ENCODE measurements around the gene CFHR2. TPM values are rescaled to one million over a fixed set of nuclear protein-coding genes. Genes with fewer than 3 reads are reported as not detected.
"Not testable (repeated sequence)": the region's sequence is repeated elsewhere in the genome, so short reads cannot be mapped to it uniquely, and the experiment has no call there.

Gene CFHR2
- total RNA-seq, 1 experiment from 2014 or later, result not detected

DNA sequence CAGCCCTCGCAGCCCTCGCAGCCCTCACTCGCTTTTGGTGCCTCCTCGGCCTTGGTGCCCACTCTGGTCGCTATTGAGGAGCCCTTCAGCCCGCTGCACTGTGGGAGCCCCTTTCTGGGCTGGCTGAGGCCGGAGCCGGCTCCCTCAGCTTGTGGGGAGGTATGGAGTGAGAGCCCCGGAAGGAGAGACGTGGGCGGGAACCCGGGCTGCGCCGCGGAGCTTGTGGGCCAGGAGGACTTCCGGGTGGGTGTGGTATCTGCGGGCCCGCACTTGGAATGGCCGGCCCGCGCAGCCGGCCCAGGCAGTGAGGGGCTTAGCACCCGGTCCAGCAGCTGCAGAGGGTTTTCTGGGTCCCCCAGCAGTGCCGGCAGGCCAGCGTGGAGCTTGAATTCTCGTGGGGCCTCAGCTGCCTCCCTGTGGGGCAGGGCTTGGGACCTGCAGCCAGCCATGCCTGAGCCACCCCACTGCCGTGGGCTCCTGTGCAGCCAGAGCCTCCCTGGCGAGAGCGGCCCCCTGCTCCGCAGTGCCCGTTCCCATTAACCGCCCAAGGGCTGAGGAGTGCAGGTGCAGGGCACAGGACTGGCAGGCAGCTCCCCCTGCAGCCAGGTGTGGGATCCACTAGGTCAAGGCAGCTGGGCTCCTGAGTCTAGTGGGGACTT lies 9.9 kb upstream of the CFHR2 start:
- ChIA-PET POLR2A (no interaction called here), CTCF (interaction anchor here (1.2 kb wide), 1 partner anchor 210 kb away, joined by 4 read pairs; no protein-coding TSS in a partner anchor)
- no peaks in the 10 kb centered on the region for H3K4me1 Mint-ChIP-seq
- H3K36me3 Mint-ChIP-seq, result no peaks in the 10 kb centered on the region
- peaks cover 7% of the 10 kb centered on the region for H3K9me3 Mint-ChIP-seq
- H3K27me3 Mint-ChIP-seq (ENCODE audit: low read depth), result no peaks in the 10 kb centered on the region
- DNase-seq (ENCODE audit: low spot score) (peak; percentile 56), ATAC-seq (peak; percentile 94)
- TF ChIP-seq FOXK1 (CRISPR knock-in tag; IDR thresholded peaks at IDR 0.05) (no peak), ZNF263 (CRISPR knock-in tag; IDR thresholded peaks at IDR 0.05; ENCODE audit: low read depth) (no peak), RELA (CRISPR knock-in tag; IDR thresholded peaks at IDR 0.05; ENCODE audit: borderline replicate concordance) (no peak), ZNF121 (CRISPR knock-in tag; IDR thresholded peaks at IDR 0.05) (no peak), GABPB1 (CRISPR knock-in tag; IDR thresholded peaks at IDR 0.05) (no peak), CREB1 (CRISPR knock-in tag; IDR thresholded peaks at IDR 0.05) (no peak), SMAD3 (CRISPR knock-in tag; IDR thresholded peaks at IDR 0.05; ENCODE audit: borderline replicate concordance) (no peak), CREM (CRISPR knock-in tag; IDR thresholded peaks at IDR 0.05) (no peak), FOXP1 (CRISPR knock-in tag; IDR thresholded peaks at IDR 0.05; ENCODE audit: borderline replicate concordance) (no peak), TCF7 (CRISPR knock-in tag; IDR thresholded peaks at IDR 0.05; ENCODE audit: low read depth) (no peak)
- TF ChIP-seq, protein P1, sequence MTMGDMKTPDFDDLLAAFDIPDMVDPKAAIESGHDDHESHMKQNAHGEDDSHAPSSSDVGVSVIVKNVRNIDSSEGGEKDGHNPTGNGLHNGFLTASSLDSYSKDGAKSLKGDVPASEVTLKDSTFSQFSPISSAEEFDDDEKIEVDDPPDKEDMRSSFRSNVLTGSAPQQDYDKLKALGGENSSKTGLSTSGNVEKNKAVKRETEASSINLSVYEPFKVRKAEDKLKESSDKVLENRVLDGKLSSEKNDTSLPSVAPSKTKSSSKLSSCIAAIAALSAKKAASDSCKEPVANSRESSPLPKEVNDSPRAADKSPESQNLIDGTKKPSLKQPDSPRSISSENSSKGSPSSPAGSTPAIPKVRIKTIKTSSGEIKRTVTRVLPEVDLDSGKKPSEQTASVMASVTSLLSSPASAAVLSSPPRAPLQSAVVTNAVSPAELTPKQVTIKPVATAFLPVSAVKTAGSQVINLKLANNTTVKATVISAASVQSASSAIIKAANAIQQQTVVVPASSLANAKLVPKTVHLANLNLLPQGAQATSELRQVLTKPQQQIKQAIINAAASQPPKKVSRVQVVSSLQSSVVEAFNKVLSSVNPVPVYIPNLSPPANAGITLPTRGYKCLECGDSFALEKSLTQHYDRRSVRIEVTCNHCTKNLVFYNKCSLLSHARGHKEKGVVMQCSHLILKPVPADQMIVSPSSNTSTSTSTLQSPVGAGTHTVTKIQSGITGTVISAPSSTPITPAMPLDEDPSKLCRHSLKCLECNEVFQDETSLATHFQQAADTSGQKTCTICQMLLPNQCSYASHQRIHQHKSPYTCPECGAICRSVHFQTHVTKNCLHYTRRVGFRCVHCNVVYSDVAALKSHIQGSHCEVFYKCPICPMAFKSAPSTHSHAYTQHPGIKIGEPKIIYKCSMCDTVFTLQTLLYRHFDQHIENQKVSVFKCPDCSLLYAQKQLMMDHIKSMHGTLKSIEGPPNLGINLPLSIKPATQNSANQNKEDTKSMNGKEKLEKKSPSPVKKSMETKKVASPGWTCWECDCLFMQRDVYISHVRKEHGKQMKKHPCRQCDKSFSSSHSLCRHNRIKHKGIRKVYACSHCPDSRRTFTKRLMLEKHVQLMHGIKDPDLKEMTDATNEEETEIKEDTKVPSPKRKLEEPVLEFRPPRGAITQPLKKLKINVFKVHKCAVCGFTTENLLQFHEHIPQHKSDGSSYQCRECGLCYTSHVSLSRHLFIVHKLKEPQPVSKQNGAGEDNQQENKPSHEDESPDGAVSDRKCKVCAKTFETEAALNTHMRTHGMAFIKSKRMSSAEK (CRISPR knock-in tag; IDR thresholded peaks at IDR 0.05; ENCODE audit: borderline replicate concordance), result no peak
- TF ChIP-seq, protein P2, sequence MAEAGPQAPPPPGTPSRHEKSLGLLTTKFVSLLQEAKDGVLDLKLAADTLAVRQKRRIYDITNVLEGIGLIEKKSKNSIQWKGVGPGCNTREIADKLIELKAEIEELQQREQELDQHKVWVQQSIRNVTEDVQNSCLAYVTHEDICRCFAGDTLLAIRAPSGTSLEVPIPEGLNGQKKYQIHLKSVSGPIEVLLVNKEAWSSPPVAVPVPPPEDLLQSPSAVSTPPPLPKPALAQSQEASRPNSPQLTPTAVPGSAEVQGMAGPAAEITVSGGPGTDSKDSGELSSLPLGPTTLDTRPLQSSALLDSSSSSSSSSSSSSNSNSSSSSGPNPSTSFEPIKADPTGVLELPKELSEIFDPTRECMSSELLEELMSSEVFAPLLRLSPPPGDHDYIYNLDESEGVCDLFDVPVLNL (CRISPR knock-in tag; IDR thresholded peaks at IDR 0.05; ENCODE audit: borderline replicate concordance, low read depth), result no peak
- TF ChIP-seq, protein P3, sequence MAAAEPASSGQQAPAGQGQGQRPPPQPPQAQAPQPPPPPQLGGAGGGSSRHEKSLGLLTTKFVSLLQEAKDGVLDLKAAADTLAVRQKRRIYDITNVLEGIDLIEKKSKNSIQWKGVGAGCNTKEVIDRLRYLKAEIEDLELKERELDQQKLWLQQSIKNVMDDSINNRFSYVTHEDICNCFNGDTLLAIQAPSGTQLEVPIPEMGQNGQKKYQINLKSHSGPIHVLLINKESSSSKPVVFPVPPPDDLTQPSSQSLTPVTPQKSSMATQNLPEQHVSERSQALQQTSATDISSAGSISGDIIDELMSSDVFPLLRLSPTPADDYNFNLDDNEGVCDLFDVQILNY (CRISPR knock-in tag; IDR thresholded peaks at IDR 0.05), result no peak
- TF ChIP-seq, protein P4, sequence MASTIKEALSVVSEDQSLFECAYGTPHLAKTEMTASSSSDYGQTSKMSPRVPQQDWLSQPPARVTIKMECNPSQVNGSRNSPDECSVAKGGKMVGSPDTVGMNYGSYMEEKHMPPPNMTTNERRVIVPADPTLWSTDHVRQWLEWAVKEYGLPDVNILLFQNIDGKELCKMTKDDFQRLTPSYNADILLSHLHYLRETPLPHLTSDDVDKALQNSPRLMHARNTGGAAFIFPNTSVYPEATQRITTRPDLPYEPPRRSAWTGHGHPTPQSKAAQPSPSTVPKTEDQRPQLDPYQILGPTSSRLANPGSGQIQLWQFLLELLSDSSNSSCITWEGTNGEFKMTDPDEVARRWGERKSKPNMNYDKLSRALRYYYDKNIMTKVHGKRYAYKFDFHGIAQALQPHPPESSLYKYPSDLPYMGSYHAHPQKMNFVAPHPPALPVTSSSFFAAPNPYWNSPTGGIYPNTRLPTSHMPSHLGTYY (CRISPR knock-in tag; IDR thresholded peaks at IDR 0.05), result no peak
- TF ChIP-seq, protein P5, sequence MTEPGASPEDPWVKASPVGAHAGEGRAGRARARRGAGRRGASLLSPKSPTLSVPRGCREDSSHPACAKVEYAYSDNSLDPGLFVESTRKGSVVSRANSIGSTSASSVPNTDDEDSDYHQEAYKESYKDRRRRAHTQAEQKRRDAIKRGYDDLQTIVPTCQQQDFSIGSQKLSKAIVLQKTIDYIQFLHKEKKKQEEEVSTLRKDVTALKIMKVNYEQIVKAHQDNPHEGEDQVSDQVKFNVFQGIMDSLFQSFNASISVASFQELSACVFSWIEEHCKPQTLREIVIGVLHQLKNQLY (CRISPR knock-in tag; IDR thresholded peaks at IDR 0.05), result no peak
- TF ChIP-seq, protein P6, sequence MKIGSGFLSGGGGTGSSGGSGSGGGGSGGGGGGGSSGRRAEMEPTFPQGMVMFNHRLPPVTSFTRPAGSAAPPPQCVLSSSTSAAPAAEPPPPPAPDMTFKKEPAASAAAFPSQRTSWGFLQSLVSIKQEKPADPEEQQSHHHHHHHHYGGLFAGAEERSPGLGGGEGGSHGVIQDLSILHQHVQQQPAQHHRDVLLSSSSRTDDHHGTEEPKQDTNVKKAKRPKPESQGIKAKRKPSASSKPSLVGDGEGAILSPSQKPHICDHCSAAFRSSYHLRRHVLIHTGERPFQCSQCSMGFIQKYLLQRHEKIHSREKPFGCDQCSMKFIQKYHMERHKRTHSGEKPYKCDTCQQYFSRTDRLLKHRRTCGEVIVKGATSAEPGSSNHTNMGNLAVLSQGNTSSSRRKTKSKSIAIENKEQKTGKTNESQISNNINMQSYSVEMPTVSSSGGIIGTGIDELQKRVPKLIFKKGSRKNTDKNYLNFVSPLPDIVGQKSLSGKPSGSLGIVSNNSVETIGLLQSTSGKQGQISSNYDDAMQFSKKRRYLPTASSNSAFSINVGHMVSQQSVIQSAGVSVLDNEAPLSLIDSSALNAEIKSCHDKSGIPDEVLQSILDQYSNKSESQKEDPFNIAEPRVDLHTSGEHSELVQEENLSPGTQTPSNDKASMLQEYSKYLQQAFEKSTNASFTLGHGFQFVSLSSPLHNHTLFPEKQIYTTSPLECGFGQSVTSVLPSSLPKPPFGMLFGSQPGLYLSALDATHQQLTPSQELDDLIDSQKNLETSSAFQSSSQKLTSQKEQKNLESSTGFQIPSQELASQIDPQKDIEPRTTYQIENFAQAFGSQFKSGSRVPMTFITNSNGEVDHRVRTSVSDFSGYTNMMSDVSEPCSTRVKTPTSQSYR (CRISPR knock-in tag; IDR thresholded peaks at IDR 0.05), result no peak
- TF ChIP-seq, protein P7, sequence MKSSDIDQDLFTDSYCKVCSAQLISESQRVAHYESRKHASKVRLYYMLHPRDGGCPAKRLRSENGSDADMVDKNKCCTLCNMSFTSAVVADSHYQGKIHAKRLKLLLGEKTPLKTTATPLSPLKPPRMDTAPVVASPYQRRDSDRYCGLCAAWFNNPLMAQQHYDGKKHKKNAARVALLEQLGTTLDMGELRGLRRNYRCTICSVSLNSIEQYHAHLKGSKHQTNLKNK (CRISPR knock-in tag; IDR thresholded peaks at IDR 0.05), result no peak
- no peak overlapping the region for H3K27ac Mint-ChIP-seq
- no peak overlapping the region for H3K4me3 Mint-ChIP-seq

DNA sequence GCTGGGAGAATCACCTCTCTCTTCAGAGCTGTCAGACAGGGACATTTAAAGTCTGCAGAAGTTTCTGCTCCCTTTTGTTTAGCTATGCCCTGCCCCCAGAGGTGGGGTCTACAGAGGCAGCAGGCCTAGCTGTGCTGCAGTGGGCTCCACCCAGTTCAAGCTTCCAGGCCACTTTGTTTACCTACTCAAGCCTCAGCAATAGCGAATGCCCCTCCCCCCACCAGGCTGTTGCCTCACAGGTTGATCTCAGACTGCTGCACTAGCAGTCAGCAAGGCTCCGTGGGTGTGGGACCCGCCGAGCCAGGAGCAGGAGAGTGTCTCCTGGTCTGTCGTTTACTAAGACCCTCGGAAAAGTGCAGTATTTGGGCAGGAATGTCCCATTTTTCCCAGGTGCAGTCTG lies 2.1 kb upstream of the CFHR2 start:
- H3K4me3 Mint-ChIP-seq; H3K4me1 Mint-ChIP-seq; H3K27ac Mint-ChIP-seq; H3K36me3 Mint-ChIP-seq; POLR2A ChIA-PET; H3K27me3 Mint-ChIP-seq (ENCODE audit: low read depth); CTCF ChIA-PET: not testable (repeated sequence)
- ATAC-seq (peak; percentile 47), DNase-seq (ENCODE audit: low spot score) (peak; percentile 38)
- H3K9me3 Mint-ChIP-seq, result peaks cover 16% of the 10 kb centered on the region
